Ishikawa (cell line): ENCODE measurements around the gene ARHGAP12.

Experiments
- RAD21 ChIP-seq: IDR thresholded peaks from 2 replicates; pipeline ENCODE4 v1.6.1; 2012; ENCODE audit warnings: low read depth
- TF ChIP-seq, protein P1 (sequence below): IDR thresholded peaks from 2 replicates; pipeline ENCODE4 v1.6.1; 2012

DNA sequence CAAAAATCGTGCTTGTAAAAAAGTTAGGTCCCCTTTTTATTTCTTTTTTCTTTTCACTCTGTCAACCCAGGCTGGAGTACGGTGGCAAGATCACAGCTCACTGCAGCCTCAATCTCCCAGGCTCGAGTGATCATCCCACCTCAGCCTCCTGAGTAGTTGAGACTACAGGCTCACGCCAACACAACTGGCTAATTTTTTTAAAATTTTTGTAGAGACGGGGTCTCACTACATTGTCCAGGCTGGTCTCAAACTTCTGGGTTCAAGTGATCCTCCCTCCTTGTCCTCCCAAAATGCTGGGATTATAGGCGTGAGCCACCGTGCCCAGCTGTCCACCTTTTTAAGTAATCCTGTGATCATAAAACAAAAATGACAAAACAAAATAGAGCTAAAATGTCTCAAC lies 19.4 kb upstream of the ARHGAP12 start:
- TF ChIP-seq, protein P1, sequence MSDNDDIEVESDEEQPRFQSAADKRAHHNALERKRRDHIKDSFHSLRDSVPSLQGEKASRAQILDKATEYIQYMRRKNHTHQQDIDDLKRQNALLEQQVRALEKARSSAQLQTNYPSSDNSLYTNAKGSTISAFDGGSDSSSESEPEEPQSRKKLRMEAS, result no peak
- no peak for TF ChIP-seq RAD21
